Mucosa of rectum (tissue), 2 donors: ENCODE measurements around the gene SLC13A2.

Experiments
- H3K27ac ChIP-seq, 2 donors: one replicate each; pipeline ENCODE4 v1.7.0; 2013; ENCODE audit warnings: inconsistent platforms in 2 of 2, low read depth in 2 of 2, low read length in 2 of 2
- H3K27me3 ChIP-seq, 2 donors: one replicate each; pipeline ENCODE4 v1.7.0; 2013; ENCODE audit warnings: low read length in 2 of 2; ENCODE audit not compliant: control insufficient read depth in 2 of 2, insufficient read depth in 2 of 2
- H3K36me3 ChIP-seq, 2 donors: one replicate each; pipeline ENCODE4 v1.7.0; 2013; ENCODE audit warnings: low read length in 2 of 2; ENCODE audit not compliant: control insufficient read depth in 2 of 2, insufficient read depth in 2 of 2
- H3K4me1 ChIP-seq, 2 donors: one replicate each; pipeline ENCODE4 v1.7.0; 2013; ENCODE audit warnings: low read length in 2 of 2, mild to moderate bottlenecking in 1 of 2; ENCODE audit not compliant: control insufficient read depth in 2 of 2, insufficient read depth in 2 of 2
- H3K4me3 ChIP-seq, 2 donors: one replicate each; pipeline ENCODE4 v1.7.0; 2013; ENCODE audit warnings: low read length in 2 of 2
- H3K9ac ChIP-seq, 2 donors: one replicate each; pipeline ENCODE4 v1.7.0; 2013; ENCODE audit warnings: low read length in 2 of 2, low read depth in 1 of 2, mild to moderate bottlenecking in 1 of 2
- H3K9me3 ChIP-seq, 2 donors: one replicate each; pipeline ENCODE4 v1.7.0; 2013; ENCODE audit warnings: low read length in 2 of 2; ENCODE audit not compliant: control insufficient read depth in 2 of 2
- donor health status: healthy.
- donor health status: Normal muscosa, but diverticular disease.

The SLC13A2 gene

GRCh38 chr17:28523876-28524275 is 50.4 kb downstream of the SLC13A2 start:
- Histone ChIP-seq H3K27me3 (no peaks in the 10 kb centered on the region), H3K9ac (no peak overlapping the region), H3K4me3 (no peak overlapping the region), H3K27ac (no peak overlapping the region), H3K9me3 (no peaks in the 10 kb centered on the region), H3K4me1 (peaks cover 37 to 45% of the 10 kb centered on the region in 2 donors), H3K36me3 (no peaks in the 10 kb centered on the region)

GRCh38 chr17:28524476-28525424 is 51.3 kb downstream of the SLC13A2 start:
- H3K36me3 ChIP-seq = no peaks in the 10 kb centered on the region
- peak overlapping the region; percentile 12 to 37 for H3K4me3 ChIP-seq
- peak overlapping the region; percentile 52 to 57 for H3K9ac ChIP-seq
- H3K27ac ChIP-seq = peak overlapping the region; percentile 82 to 86
- H3K4me1 ChIP-seq = peaks cover 41 to 53% of the 10 kb centered on the region in 2 donors
- no peaks in the 10 kb centered on the region for H3K9me3 ChIP-seq
- H3K27me3 ChIP-seq = no peaks in the 10 kb centered on the region

GRCh38 chr17:28526381-28526780 is 52.9 kb downstream of the SLC13A2 start:
- Histone ChIP-seq H3K9ac (peak overlapping the region in 1 of 2 donors; percentile 9), H3K27me3 (no peaks in the 10 kb centered on the region), H3K27ac (no peak overlapping the region), H3K9me3 (no peaks in the 10 kb centered on the region), H3K36me3 (no peaks in the 10 kb centered on the region), H3K4me1 (peaks cover 41 to 53% of the 10 kb centered on the region in 2 donors), H3K4me3 (no peak overlapping the region)

- H3K4me1 ChIP-seq = peaks cover 42 to 55% of the 10 kb centered on the region in 2 donors
- H3K9ac ChIP-seq = peak overlapping the region in 1 of 2 donors; percentile 45
- no peaks in the 10 kb centered on the region for H3K36me3 ChIP-seq
- no peaks in the 10 kb centered on the region for H3K9me3 ChIP-seq
- no peak overlapping the region for H3K4me3 ChIP-seq
- H3K27ac ChIP-seq = peak overlapping the region; percentile 75 to 85
- H3K27me3 ChIP-seq = no peaks in the 10 kb centered on the region
Measured at GRCh38 chr17:28527181-28527681, 53.8 kb downstream of the SLC13A2 start.

- Histone ChIP-seq H3K36me3 (no peaks in the 10 kb centered on the region), H3K27me3 (no peaks in the 10 kb centered on the region), H3K9me3 (no peaks in the 10 kb centered on the region), H3K9ac (peak overlapping the region in 1 of 2 donors; percentile 45), H3K4me1 (peaks cover 47 to 61% of the 10 kb centered on the region in 2 donors), H3K27ac (peak overlapping the region; percentile 75 to 85), H3K4me3 (no peak overlapping the region)
Measured at GRCh38 chr17:28527859-28528258, 54.4 kb downstream of the SLC13A2 start.

- peak overlapping the region; percentile 75 to 85 for H3K27ac ChIP-seq
- no peaks in the 10 kb centered on the region for H3K9me3 ChIP-seq
- no peaks in the 10 kb centered on the region for H3K36me3 ChIP-seq
- peak overlapping the region in 1 of 2 donors; percentile 45 for H3K9ac ChIP-seq
- H3K4me1 ChIP-seq = peaks cover 50 to 67% of the 10 kb centered on the region in 2 donors
- no peak overlapping the region for H3K4me3 ChIP-seq
- H3K27me3 ChIP-seq = no peaks in the 10 kb centered on the region
Measured at GRCh38 chr17:28528327-28529012, 55.0 kb downstream of the SLC13A2 start.

- no peaks in the 10 kb centered on the region for H3K36me3 ChIP-seq
Measured at GRCh38 chr17:28529013-28529400, 55.6 kb downstream of the SLC13A2 start.

GRCh38 chr17:28530250-28530649 is 56.8 kb downstream of the SLC13A2 start:
- no peak overlapping the region for H3K4me3 ChIP-seq
- no peaks in the 10 kb centered on the region for H3K36me3 ChIP-seq
- no peak overlapping the region for H3K9ac ChIP-seq
- no peaks in the 10 kb centered on the region for H3K9me3 ChIP-seq
- no peak overlapping the region for H3K27ac ChIP-seq
- no peaks in the 10 kb centered on the region for H3K27me3 ChIP-seq
- H3K4me1 ChIP-seq = peaks cover 41 to 64% of the 10 kb centered on the region in 2 donors

More at GRCh38 chr17:28529013-28529400, 55.6 kb downstream of the SLC13A2 start:
- Histone ChIP-seq H3K4me1 (peaks cover 50 to 72% of the 10 kb centered on the region in 2 donors), H3K4me3 (no peak overlapping the region), H3K9ac (peak overlapping the region in 1 of 2 donors; percentile 18), H3K27ac (peak overlapping the region; percentile 75 to 85), H3K27me3 (no peaks in the 10 kb centered on the region), H3K9me3 (no peaks in the 10 kb centered on the region)

GRCh38 chr17:28530926-28531325 is 57.5 kb downstream of the SLC13A2 start:
- Histone ChIP-seq H3K9ac (no peak overlapping the region), H3K9me3 (no peaks in the 10 kb centered on the region), H3K36me3 (no peaks in the 10 kb centered on the region), H3K27ac (no peak overlapping the region), H3K4me3 (no peak overlapping the region), H3K27me3 (no peaks in the 10 kb centered on the region), H3K4me1 (peaks cover 35 to 62% of the 10 kb centered on the region in 2 donors)
